Skeletal muscle satellite cell (primary cell): ENCODE measurements around the gene PNPLA2.

Experiments
- H3K27me3 ChIP-seq: 2 replicates; pipeline ENCODE4 v1.7.0; 2013; ENCODE audit warnings: low read length; ENCODE audit not compliant: control insufficient read depth, insufficient read depth
- H3K36me3 ChIP-seq: 2 replicates; pipeline ENCODE4 v1.7.0; 2013; ENCODE audit warnings: mild to moderate bottlenecking, control low read depth, low read length; ENCODE audit not compliant: insufficient read depth
- H3K4me1 ChIP-seq: 2 replicates; pipeline ENCODE4 v1.7.0; 2013; ENCODE audit warnings: low read length; ENCODE audit not compliant: control insufficient read depth, insufficient read depth
- H3K4me2 ChIP-seq: 2 replicates; pipeline ENCODE4 v1.7.0; 2013; ENCODE audit warnings: mild to moderate bottlenecking, low read length
- H3K4me3 ChIP-seq: 2 replicates; pipeline ENCODE4 v1.7.0; 2013; ENCODE audit warnings: low read length
- H3K9ac ChIP-seq: 2 replicates; pipeline ENCODE4 v1.7.0; 2013; ENCODE audit warnings: mild to moderate bottlenecking, low read depth, low read length, moderate library complexity
- H3K9me3 ChIP-seq: replicated peaks from 2 replicates; pipeline ENCODE4 v1.7.0; 2013; ENCODE audit warnings: mild to moderate bottlenecking, control low read depth, low read length

Gene PNPLA2

DNA sequence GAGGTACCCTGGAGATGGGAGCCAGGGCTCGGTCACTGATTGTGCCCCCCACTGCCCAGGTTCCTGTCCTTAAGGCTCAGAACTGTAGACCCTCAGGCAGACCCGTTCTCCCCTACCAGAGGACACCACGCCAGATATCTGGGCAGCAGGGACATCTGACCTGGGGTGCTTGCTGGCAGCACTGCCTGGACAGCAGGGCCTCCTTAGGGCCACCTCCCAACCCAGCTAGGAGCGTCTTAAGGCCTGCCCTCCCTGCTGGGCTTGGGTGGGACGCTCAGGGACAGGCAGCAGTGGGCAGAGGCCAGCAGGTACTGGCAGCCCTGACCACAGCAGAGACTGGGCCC lies 20.5 kb downstream of the PNPLA2 start:
- H3K9me3 ChIP-seq = no peaks in the 10 kb centered on the region
- H3K4me3 ChIP-seq = no peak overlapping the region
- no peaks in the 10 kb centered on the region for H3K27me3 ChIP-seq
- peaks cover 65% of the 10 kb centered on the region for H3K4me1 ChIP-seq
- H3K36me3 ChIP-seq = peaks cover 55% of the 10 kb centered on the region
- H3K9ac ChIP-seq = peak overlapping the region; percentile 38
- H3K4me2 ChIP-seq = peak overlapping the region; percentile 90

DNA sequence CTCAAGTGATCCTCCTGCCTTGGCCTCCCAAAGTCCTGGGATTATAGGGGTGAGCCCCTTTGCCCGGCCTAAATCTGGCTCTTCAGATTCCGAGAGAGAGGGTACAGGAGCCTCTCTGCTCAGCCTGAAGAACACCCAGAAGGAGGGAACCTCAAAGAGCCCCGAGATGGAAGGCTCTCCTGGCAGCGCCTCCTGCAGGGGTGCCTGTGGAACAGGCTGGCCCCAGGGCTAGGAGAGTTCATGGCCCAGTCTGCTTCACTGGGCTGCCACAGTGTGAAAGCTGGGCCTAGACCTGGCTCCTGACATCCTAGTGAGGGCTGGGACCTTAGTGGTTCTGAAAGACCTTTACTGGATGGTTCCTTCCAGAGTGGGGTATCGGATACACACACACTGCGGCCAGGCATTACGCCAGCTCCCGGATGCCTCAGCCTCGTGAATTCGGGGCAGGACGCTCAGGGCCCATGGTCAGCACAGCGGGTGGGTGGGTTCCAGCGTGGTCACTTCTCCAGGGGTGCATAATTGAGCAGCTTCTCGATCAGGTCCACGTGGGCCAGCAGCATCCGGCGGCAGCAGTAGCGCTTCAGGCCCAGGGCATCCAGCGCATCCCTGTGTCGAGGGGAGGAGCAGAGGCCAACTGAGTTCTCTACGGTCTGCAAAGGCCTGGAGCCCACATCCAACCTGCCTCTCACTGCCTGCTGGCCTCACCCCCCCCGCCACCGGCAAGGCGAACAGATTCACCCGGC lies 21.3 kb downstream of the PNPLA2 start:
- Histone ChIP-seq H3K27me3 (no peaks in the 10 kb centered on the region), H3K4me2 (peak overlapping the region; percentile 90), H3K36me3 (peaks cover 55% of the 10 kb centered on the region), H3K4me1 (peaks cover 64% of the 10 kb centered on the region), H3K4me3 (peak overlapping the region; percentile 98), H3K9ac (peak overlapping the region; percentile 97), H3K9me3 (no peaks in the 10 kb centered on the region)

DNA sequence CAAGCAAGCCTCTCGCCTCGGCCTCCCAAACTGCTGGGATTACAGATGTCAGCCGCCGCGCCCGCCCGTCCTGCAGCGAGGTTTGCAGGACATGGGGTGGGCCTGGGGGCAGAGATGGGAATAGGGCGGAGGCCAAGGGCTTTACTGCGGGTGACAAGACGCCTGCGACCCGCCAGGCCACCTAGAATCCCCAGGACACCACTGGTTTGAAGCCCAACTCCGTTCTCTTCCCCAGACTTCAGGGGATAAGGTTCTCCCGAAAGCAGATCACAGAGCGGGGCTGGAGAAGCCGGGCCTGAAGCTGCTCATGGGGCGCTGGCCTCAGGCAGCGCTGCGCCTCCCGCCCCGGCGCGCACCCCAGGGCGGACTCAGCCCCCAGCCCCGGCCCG lies 23.3 kb downstream of the PNPLA2 start:
- H3K27me3 ChIP-seq = no peaks in the 10 kb centered on the region
- H3K4me1 ChIP-seq = peaks cover 70% of the 10 kb centered on the region
- H3K4me2 ChIP-seq = peak overlapping the region; percentile 90
- peak overlapping the region; percentile 98 for H3K4me3 ChIP-seq
- no peaks in the 10 kb centered on the region for H3K9me3 ChIP-seq
- peaks cover 43% of the 10 kb centered on the region for H3K36me3 ChIP-seq
- peak overlapping the region; percentile 97 for H3K9ac ChIP-seq

- peak within 1 kb of the TSS; percentile 97 for H3K9ac ChIP-seq
- peak within 1 kb of the TSS; percentile 90 for H3K4me2 ChIP-seq
- H3K4me3 ChIP-seq = peak within 1 kb of the TSS; percentile 98
- peaks cover 38% of the 10 kb centered on the region for H3K36me3 ChIP-seq
- no peaks in the 10 kb centered on the region for H3K27me3 ChIP-seq
- H3K4me1 ChIP-seq = peaks cover 68% of the 10 kb centered on the region
- H3K9me3 ChIP-seq = no peaks in the 10 kb centered on the region
These were observed 23.8 kb downstream of the PNPLA2 start, which contains the start of the genes POLR2L and TSPAN4 for GRCh38 chr11:842370-843002. Gene POLR2L (minus strand): TSS chr11:842529. CDS start chr11:842508, 21 bp downstream. Gene TSPAN4 (plus strand): TSS chr11:842852. CDS start chr11:850305, 7,453 bp downstream.

- peaks cover 36% of the 10 kb centered on the region for H3K36me3 ChIP-seq
- peak overlapping the region; percentile 98 for H3K4me3 ChIP-seq
- H3K4me2 ChIP-seq = peak overlapping the region; percentile 90
- H3K9me3 ChIP-seq = no peaks in the 10 kb centered on the region
- peaks cover 65% of the 10 kb centered on the region for H3K4me1 ChIP-seq
- H3K27me3 ChIP-seq = no peaks in the 10 kb centered on the region
- peak overlapping the region; percentile 97 for H3K9ac ChIP-seq
These were observed 24.5 kb downstream of the PNPLA2 start for GRCh38 chr11:843086-843734.

GRCh38 chr11:843818-844692 lies 25.3 kb downstream of the PNPLA2 start:
- Histone ChIP-seq H3K4me3 (peak overlapping the region; percentile 98), H3K9ac (peak overlapping the region; percentile 97), H3K9me3 (no peaks in the 10 kb centered on the region), H3K27me3 (no peaks in the 10 kb centered on the region), H3K4me2 (peak overlapping the region; percentile 90), H3K36me3 (peaks cover 32% of the 10 kb centered on the region), H3K4me1 (peaks cover 66% of the 10 kb centered on the region)

- H3K36me3 ChIP-seq = peaks cover 23% of the 10 kb centered on the region
These were observed 26.3 kb downstream of the PNPLA2 start for GRCh38 chr11:844693-845644.

GRCh38 chr11:845872-846495 lies 27.3 kb downstream of the PNPLA2 start:
- peak overlapping the region; percentile 97 for H3K9ac ChIP-seq
- H3K4me3 ChIP-seq = peak overlapping the region; percentile 98
- H3K27me3 ChIP-seq = no peaks in the 10 kb centered on the region
- H3K4me2 ChIP-seq = peak overlapping the region; percentile 90
- peaks cover 18% of the 10 kb centered on the region for H3K36me3 ChIP-seq
- H3K4me1 ChIP-seq = peaks cover 51% of the 10 kb centered on the region
- no peaks in the 10 kb centered on the region for H3K9me3 ChIP-seq

More at GRCh38 chr11:844693-845644, 26.3 kb downstream of the PNPLA2 start:
- H3K9me3 ChIP-seq = no peaks in the 10 kb centered on the region
- peak overlapping the region; percentile 90 for H3K4me2 ChIP-seq
- peak overlapping the region; percentile 97 for H3K9ac ChIP-seq
- peak overlapping the region; percentile 98 for H3K4me3 ChIP-seq
- H3K27me3 ChIP-seq = no peaks in the 10 kb centered on the region
- H3K4me1 ChIP-seq = peaks cover 61% of the 10 kb centered on the region

DNA sequence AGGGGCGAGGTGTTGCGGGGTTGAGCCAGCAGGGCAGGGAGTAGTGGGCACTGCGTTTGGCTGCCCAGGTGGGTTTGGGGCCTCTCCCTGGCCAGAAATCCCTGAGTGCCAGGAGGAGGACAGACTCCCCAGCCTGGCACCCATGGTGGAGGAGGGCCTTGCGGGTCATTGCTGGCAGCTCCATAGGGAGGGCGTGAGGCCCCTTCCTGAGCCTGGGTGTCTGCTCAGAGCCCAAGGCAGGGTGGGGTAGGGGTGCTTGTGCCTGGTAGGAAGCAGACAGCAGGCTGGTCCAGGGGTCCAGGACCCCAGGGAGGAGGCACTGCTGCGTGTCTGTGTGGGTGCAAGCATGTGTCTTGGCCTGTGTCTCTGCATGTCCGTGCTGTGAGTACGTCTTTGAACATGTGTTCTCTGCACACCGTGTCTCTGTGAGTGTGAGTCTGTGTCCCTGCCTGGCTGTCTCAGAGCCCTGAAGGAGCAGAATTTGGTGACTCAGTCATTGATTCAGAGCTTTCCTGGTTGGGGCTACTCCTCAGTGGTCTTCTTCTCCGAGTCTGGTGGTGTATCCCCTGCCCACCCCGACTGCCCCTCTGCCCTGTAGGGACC lies 27.9 kb downstream of the PNPLA2 start:
- Histone ChIP-seq H3K4me1 (peaks cover 49% of the 10 kb centered on the region), H3K9me3 (no peaks in the 10 kb centered on the region), H3K9ac (peak overlapping the region; percentile 97), H3K4me3 (peak overlapping the region; percentile 98), H3K27me3 (no peaks in the 10 kb centered on the region), H3K4me2 (peak overlapping the region; percentile 90), H3K36me3 (peaks cover 15% of the 10 kb centered on the region)
